ENCODE results near the gene SMIM13.

Gene SMIM13

DNA sequence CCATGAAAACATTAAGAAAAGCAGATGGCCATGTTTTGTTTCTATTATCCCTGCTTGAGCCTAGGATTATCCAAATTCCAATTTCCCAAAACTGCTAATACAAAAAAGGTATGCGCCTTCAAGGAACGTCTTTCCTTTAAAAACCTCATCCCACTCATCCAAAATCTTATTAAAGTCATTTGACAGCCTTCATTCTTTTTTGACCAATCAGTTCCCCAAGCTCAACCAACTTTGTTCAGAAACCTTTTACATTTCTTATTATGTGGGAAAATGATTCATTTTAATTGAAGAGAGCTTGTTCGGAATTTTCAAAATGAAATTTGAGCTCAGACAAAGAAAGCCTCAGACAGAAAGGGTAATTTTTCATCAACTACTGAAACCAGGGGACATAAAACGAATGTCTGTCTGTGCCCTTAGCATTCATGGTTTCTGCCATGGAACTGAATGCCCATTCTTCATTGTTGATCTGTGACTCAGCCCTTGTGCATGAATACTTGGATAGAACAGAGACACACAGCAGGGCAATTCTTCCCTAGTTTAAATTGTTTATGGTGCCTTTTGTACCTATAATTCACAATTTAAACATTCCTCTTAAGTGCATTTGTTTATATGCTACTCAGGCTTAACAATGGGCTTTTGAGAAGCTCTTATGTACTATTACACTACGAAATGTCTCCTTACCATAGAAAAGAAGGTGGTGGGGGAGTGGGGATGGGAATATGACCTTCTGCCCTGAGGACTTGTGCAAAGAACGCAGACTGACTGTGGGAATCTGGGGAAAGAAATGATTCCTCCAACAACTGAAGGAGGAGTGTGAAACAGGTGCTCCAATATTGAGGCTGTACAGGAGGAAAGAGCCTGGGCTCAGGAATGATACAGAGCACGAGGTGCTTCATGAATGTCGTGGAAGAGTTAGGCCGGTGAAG is 67.7 kb downstream of the SMIM13 start:
- DNase-seq: no peak

- DNase-seq: no peak
Measured at GRCh38 chr6:11162262-11162661, 68.6 kb downstream of the SMIM13 start.

- no peak for DNase-seq
Measured at GRCh38 chr6:11163932-11164331, 70.3 kb downstream of the SMIM13 start.

DNA sequence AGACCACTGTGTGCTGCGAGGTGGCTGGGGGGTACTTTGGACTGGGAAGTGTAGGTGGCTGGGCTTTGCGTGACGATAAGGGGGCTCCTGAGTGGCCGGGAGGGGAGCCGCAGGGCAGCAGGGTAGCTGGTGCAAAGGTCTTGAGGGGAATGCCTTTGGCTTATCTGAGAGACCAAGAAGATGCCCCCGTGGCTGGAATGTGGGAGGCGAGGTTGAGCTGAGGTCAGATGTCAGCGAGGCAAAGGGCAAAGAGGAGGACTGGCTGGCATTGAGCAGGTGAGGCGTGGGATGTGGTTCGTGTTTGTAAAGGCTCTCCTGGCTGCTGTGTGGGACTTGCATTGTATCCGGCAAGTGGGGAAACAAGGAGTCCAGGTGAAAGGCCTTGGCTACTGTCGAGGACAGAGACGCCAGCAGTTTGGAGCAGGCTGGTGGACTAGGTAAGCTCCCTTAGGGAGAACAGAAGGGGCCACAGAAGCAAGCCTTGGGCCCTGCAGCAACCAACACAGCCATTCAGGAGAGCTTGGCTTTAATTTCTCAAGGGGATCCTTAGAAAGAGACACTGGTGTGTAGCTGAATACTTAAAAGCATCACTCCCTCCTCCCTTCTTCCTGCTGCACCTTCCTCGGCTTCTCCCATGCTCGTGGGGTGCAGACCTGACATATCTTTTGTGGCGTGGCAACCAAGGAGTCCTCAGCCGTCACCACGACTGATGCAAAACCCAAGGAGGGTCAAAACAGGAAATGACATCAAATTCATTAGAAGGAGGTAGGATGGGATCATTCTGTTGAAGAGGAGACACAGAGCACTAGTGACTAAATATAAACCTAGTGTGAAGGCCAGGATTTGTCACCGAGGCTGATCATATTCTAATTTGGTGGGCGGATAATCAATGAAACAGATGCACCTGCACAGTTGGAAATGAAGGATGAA is 71.3 kb downstream of the SMIM13 start:
- DNase-seq: no peak

DNA sequence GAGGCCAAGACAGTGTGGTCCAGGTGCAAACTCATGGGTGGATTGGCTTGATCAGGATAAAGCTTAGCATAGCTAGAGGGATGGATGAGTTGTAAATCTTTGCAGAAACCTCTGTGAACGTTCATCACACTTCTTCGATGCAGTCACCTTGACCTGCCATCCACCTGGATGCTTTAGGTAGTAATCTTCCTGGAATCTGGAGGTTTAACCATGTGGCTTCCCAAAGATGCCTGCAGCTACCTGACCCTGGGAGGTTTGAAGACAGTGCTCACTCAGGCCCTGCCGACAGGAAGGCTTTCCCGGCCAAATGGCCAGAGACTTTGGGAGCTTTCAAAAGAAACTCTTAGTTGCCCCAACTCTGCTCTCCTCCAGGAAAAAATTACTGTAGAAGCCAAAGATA is 73.3 kb downstream of the SMIM13 start:
- DNase-seq: no peak

DNA sequence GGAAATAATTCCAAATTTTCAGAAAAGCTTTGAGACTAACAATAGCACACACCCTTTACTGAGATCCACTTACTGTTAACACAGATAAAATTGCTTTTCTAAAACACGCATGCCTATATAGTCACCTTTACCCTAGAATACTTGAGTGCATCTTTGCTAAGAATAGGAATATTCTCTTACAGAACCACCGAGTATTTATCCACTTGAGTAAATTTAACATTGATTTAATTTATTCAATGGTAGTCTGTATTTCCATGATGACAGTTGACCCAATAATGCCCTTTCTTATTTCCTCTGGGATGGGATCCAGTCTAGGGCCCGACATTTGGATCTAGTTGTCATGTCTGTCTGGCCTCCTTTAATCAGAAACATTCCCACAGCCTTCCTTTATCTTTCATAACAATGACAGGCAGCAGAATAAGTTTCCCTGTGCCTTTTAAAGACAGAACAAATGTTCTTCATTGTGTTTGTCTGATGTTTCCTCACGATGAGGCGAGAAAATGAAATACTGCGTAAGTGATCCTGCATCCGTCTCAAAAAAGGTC is 74.5 kb downstream of the SMIM13 start:
- DNase-seq: no peak

DNA sequence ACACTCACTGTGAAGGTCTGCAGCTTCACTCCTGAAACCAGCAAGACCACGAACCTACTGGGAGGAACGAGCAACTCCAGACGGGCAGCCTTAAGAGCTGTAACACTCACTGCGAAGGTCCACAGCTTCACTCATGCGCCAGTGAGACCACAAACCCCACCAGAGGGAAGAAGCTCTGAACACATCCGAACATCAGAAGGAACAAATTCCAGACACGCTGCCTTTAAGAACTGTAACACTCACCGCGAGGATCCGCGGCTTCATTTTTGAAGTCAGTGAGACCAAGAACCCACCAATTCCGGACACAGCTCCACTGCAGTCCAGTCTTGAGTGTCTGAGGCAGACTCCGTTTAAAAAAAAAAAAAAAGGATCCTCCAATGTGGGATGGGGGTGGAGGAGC is 78.3 kb downstream of the SMIM13 start:
- DNase-seq: no peak

DNA sequence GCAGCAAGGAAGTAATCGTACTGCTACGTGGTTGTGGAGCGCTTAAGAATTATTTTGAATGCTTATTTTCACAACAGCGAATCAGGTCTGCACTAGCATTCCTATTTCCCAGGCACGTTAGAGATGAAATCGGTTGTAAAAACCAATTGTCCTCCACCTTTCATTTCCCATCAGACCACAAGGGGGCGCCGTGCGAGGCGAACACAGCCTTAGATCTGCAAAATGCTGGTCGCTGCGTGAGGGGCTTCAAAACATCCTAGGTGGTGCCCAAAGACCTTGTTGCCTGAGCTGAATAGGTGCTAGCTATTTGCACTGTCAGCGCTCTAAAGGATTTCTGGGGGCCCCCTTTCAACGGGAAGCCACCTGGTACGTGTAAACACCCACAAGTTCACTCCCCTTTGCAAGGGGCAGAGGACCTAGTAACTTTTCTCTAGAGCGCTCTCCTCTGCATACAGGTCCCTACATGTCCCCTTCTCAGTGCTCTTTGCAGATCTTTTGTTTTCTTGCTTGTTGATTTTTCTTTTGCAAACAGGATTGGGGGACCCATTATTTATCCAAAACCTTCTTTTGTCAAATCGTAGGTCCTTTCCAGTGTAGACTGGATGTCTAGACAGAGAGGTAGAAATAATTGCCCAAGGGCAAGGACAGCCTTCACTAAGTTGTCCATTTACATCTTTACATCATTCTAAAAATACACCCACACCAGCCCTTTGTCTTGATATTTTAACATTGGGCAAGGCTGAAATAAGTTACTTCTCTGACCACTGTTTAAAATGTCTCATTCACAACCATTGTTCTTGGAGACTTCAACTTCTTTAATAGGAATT is 79.1 kb downstream of the SMIM13 start:
- DNase-seq: peak in 1 of 2 experiments; percentile 60

- no peak for DNase-seq
Measured at GRCh38 chr6:11174242-11174611, 80.6 kb downstream of the SMIM13 start.

DNA sequence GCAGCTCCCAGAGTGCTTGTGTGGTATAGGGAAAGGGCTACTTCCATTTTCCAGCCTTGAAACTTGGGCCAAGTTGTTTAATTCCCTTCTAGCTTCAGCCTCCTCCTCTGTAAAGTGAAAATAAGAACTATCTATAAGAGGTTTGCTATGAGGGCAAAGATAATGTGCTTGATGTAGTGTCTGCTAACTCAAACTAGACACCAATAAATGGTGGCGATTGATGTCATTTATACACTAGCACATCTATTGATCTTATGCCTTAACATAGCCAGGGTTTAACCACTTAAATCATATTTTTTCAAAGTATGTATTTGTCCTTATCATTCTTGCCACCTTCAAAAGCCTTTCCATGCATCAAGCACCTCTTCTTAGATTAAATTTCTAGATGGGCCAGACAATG is 83.6 kb downstream of the SMIM13 start:
- no peak for DNase-seq

GRCh38 chr6:11179088-11179418 is 85.4 kb downstream of the SMIM13 start:
- no peak for DNase-seq

DNA sequence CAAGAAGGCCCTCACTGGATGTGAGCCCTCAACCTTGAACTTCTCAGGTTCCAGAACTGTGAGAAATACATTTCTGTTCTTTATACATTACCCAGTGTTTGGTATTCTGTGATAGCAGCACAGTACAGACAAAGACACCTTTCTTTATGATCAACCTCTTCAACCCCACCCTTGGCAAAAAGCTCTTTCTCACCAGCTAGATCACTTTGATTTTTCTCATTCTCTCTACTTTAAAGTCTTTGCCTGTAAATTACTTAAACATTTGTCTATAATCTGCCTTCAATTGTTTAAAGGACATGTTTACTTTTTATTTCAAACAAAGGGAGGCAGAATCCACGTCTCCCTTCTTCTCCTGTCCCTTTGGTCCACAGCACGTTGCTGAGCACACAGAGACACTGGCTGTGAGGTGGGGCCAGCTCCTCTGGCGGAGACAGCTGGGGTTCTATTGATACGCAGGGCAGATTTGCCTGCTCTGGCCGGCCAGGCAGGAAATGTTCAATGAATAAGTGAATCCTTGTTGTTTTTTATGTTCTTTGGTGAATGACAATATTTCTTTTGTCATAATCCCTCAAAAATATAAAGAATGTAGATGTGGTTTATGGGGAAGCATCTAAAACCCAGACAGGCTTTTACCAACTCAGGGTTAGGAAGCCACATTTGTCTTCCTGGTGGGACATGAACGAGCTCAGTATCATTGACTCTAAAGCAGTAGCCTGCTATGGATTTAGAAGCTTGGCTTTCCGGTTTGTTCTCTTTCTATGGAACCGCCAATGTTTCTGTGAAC is 86.0 kb downstream of the SMIM13 start:
- DNase-seq: no peak

DNA sequence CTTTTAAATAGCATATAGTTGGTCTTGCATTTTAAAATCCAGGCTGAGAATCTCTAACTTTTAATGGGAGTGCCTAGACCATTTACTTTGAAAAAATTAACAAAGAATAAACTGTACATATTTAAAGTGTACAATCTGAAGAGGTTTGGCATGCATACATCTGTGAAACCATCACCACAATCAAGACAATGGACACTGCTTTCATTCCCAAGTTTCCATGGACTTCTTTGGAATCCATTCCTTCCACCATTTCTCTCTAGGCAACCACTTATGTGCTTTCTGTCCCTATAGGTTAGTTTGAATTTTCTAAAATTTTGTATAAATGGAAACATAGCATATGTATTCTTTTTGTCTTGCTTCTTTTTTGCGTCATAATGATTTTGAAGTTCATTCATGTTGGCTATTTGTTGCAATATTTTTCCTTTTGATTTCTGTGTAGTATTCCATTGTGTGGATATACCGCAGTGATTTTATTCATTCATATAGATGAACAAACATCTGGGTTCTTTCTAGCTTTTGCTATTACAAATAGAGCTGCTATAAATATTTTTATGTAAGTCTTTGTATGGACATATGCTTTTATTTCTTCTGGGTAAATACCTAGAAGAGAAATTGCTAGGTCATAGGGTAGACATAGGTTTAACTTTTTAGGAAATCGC is 88.0 kb downstream of the SMIM13 start:
- DNase-seq: no peak

- no peak for DNase-seq
Measured at GRCh38 chr6:11183761-11184362, 90.2 kb downstream of the SMIM13 start.

DNA sequence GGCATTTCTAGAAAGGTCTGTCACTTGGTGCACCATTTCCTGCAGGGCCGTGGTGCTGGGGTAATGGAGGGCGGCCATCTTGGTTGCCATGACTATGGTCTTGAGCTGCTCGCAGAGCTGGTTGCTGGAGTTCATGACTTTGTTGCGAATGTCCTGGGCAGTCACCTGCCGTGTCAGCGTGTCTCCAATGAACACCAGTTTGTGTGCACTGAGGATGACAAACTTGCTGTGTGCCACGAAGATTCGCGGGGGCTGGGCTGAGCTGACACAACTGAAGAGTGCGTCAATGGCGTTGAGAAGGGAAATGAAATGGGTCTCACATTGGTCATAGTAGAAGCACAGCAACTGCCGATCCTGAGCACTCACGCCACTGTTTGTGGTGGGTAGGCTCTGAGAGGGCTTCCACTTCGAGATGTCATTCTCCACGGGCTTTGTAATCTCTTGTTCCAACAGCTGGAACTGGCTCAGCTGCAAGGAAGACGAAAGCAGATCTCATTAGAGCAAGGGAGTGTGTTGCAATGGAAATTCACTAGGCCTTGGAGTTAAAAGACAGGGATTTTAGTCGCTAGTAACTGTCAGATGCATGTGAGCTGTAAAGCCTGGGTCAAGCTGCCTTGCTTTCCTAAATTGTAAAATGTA is 91.7 kb downstream of the SMIM13 start:
- DNase-seq: no peak

GRCh38 chr6:11187301-11187700 is 93.7 kb downstream of the SMIM13 start:
- no peak for DNase-seq

Measured in NCI-H524 (cell line).